HEK293T (cell line): ENCODE measurements around the gene MAP2K2.

Experiments
- CTCF ChIA-PET: fragments of 350-600 bp; formaldehyde crosslinking; extraction: SDS; loops from one replicate; lab custom pipeline; 2021; ENCODE audit warnings: antibody characterized with exemption, inconsistent platforms; lab: Yijun Ruan, JAX
- POLR2A ChIA-PET: fragments of 350-600 bp; formaldehyde crosslinking; extraction: SDS; loops from one replicate; lab custom pipeline; 2020; ENCODE audit warnings: antibody characterized with exemption, inconsistent platforms; lab: Yijun Ruan, JAX
- DNase-seq: peaks from one replicate; pipeline ENCODE4 v3.0.0; 2012; ENCODE audit warnings: mixed read lengths; ENCODE audit errors: extremely low spot score
- ARNT ChIP-seq: fragments of 450-650 bp; IDR thresholded peaks from 2 replicates; pipeline ENCODE4 v1.6.1; 2017; ENCODE audit warnings: mild to moderate bottlenecking
- CTBP1 ChIP-seq: fragments of 450-650 bp; IDR thresholded peaks from 2 replicates; pipeline ENCODE4 v1.6.1; 2016; ENCODE audit warnings: borderline replicate concordance
- ELF4 ChIP-seq: fragments of 450-650 bp; IDR thresholded peaks from 2 replicates; pipeline ENCODE4 v1.6.1; 2017; ENCODE audit warnings: antibody characterized with exemption
- FOXA1 ChIP-seq: fragments of 450-650 bp; IDR thresholded peaks from 2 replicates; pipeline ENCODE4 v1.6.1; 2016; ENCODE audit warnings: mild to moderate bottlenecking
- FOXK2 ChIP-seq: fragments of 450-650 bp; IDR thresholded peaks from 2 replicates; pipeline ENCODE4 v1.6.1; 2016; ENCODE audit warnings: mild to moderate bottlenecking
- FOXM1 ChIP-seq: fragments of 450-650 bp; IDR thresholded peaks from 2 replicates; pipeline ENCODE4 v1.6.1; 2017; ENCODE audit warnings: mild to moderate bottlenecking, borderline replicate concordance
- HDGF ChIP-seq: fragments of 450-650 bp; IDR thresholded peaks from 2 replicates; pipeline ENCODE4 v1.6.1; 2017; ENCODE audit warnings: antibody characterized with exemption, borderline replicate concordance
- L3MBTL2 ChIP-seq: fragments of 450-650 bp; conservative IDR thresholded peaks from 2 replicates; pipeline ENCODE4 v1.6.1; 2016; ENCODE audit warnings: mild to moderate bottlenecking
- LEF1 ChIP-seq: fragments of 450-650 bp; IDR thresholded peaks from 2 replicates; pipeline ENCODE4 v1.6.1; 2017; ENCODE audit warnings: mild to moderate bottlenecking, borderline replicate concordance
- NFRKB ChIP-seq: fragments of 450-650 bp; IDR thresholded peaks from 2 replicates; pipeline ENCODE4 v1.6.1; 2016; ENCODE audit warnings: mild to moderate bottlenecking, moderate library complexity
- PKNOX1 ChIP-seq: fragments of 450-650 bp; IDR thresholded peaks from 2 replicates; pipeline ENCODE4 v1.6.1; 2016
- SP1 ChIP-seq: fragments of 450-650 bp; IDR thresholded peaks from 2 replicates; pipeline ENCODE4 v1.6.1; 2017
- SUZ12 ChIP-seq: fragments of 450-650 bp; IDR thresholded peaks from 2 replicates; pipeline ENCODE4 v1.6.1; 2016; ENCODE audit warnings: mild to moderate bottlenecking
- TARDBP ChIP-seq: fragments of 450-650 bp; IDR thresholded peaks from 2 replicates; pipeline ENCODE4 v1.6.1; 2016
- ZNF384 ChIP-seq: fragments of 450-650 bp; IDR thresholded peaks from 2 replicates; pipeline ENCODE4 v1.6.1; 2016

MAP2K2 gene

DNA sequence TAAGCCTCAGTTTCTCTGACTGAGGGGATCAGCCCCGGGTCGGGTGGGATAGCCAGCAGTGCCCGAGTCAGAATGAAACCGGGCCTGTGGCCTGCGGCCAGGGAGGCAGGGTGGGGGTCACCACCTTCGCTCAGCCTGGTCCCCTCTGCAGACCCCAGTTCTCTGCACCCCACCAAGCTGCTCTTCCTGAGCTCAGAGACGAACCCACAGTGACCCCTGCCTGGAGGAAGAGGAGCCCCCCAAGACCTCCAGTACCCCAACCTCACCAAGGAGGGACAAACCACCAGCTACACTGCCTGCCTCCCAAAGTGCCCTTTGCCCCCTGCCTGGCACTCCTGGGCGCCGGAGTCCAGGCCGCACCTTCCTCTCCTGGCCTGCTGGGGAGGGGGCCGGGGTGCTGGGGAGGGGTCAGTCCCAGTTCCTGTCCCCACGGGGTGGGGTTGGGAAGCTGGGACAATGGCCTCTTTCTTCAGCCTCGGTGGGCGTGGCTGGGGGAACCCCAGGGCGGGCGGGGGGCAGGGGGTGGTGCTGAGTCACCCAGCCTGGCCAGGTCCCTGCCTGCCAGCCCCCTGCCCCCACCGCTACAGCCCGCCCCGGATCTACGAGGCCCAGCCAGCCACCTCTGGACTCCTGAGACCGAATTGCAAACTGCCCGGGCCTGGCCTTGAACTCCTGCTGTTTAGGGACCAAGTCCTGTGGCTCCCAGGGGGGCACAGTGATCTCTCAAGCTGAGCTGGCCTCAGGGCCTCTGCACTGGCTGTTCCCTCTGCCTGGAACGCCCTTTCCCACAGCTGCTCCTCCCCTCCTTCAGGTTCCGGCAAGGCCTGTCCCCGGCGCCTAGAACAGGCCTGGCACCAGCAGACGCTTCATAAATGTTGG is 71.6 kb downstream of the MAP2K2 start:
- ChIA-PET POLR2A (no interaction called here), CTCF (no interaction called here)
- DNase-seq: no peak
- TF ChIP-seq ELF4: no peak
- TF ChIP-seq FOXA1: no peak
- TF ChIP-seq FOXK2: no peak
- TF ChIP-seq LEF1: no peak
- no peak for TF ChIP-seq CTBP1
- TF ChIP-seq SP1: no peak
- no peak for TF ChIP-seq HDGF
- no peak for TF ChIP-seq ZNF384
- no peak for TF ChIP-seq ARNT
- no peak for TF ChIP-seq PKNOX1

- ChIA-PET CTCF (no interaction called here), POLR2A (no interaction called here)
- no peak for DNase-seq
- TF ChIP-seq FOXA1 (no peak), TARDBP (no peak), ELF4 (no peak), NFRKB (no peak), ZNF384 (no peak), CTBP1 (no peak), FOXK2 (no peak), SUZ12 (no peak), L3MBTL2 (no peak), ARNT (no peak), SP1 (no peak), PKNOX1 (no peak), HDGF (no peak), LEF1 (no peak), FOXM1 (no peak)
Observed at GRCh38 chr19:4051175-4052101, 72.5 kb downstream of the MAP2K2 start.

GRCh38 chr19:4049432-4049831 is 74.5 kb downstream of the MAP2K2 start:
- ChIA-PET CTCF (no interaction called here), POLR2A (no interaction called here)

DNA sequence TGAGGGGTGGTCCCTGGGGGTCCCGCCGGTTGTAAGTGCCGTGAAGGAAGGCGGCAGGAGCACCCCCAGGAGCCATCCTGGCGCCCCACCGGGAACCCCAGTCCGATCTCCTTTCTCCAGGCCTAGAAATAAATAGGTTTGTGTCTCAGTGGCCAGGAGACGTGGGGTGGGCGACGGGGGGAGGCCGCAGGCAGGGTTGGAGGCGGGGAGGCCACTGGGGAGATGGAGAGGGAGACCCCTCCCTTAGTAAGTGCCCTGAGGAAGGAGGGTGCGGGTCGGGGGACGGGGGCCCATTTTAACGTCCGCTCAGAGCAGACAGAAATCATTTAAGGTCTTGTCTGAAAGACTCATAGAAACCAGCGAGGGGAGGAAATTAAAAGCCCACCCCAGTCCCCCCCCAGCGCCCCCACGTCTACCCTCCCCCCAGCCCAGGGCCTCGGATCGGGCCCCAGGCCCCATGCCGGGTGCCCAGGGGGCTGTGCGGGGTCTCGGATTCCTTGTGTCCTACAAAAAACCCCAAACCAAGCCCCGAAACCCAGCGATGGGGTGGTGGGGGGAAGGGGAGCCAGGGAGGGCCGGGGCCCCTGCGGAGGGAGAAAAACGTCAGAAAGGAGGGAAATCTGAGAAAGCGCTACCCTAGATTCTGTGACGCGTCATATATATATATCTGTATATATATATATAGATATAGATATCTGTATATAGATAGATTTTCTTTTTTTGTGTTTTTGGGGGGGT is 76.8 kb downstream of the MAP2K2 start:
- POLR2A ChIA-PET: no interaction called here
- TF ChIP-seq SUZ12 (no peak), FOXM1 (no peak), TARDBP (no peak), L3MBTL2 (no peak), SP1 (no peak), CTBP1 (no peak), LEF1 (no peak), ZNF384 (no peak), HDGF (no peak), ARNT (no peak)
- no peak for DNase-seq
- CTCF ChIA-PET: no interaction called here

More at GRCh38 chr19:4049432-4049831, 74.5 kb downstream of the MAP2K2 start:
- DNase-seq: no peak
- no peak for TF ChIP-seq ELF4
- no peak for TF ChIP-seq FOXM1
- TF ChIP-seq PKNOX1: no peak

GRCh38 chr19:4046362-4046691 is 77.6 kb downstream of the MAP2K2 start:
- no peak for DNase-seq
- POLR2A ChIA-PET: no interaction called here
- CTCF ChIA-PET: no interaction called here
- no peak for TF ChIP-seq PKNOX1
